Measurements from ENCODE around the gene RHBDF2. TPM values are rescaled to one million over a fixed set of nuclear protein-coding genes. Genes with fewer than 3 reads are reported as not detected.

The RHBDF2 gene
- total and polyA plus RNA-seq, 3 donors from 2014 or later = 9.7 to 30.2 (median 26.3) TPM

- no peak for TF ChIP-seq CTCF (IDR thresholded peaks at IDR 0.05)
- no peak for TF ChIP-seq POLR2A (IDR thresholded peaks at IDR 0.05)
- no peak overlapping the region for H3K4me3 ChIP-seq
- no peaks in the 10 kb centered on the region for H3K4me1 ChIP-seq
- no peaks in the 10 kb centered on the region for H3K27me3 ChIP-seq
- H3K27ac ChIP-seq = no peak overlapping the region
- 97 to 100% methylated on average over 4 to 38 of the region's 38 CpGs for WGBS, 2 donors
- no peaks in the 10 kb centered on the region for H3K9me3 ChIP-seq
- intact Hi-C loops (cut with DNase I; ENCODE audit: low total_unique reads) = loop anchor here (5.0 kb wide), 1 partner anchor 38 kb away; no protein-coding TSS in a partner anchor
- DNase-seq = no peak
- H3K36me3 ChIP-seq (ENCODE audit: low read depth, missing control alignments) = no peaks in the 10 kb centered on the region
These were observed 31.9 kb downstream of the RHBDF2 start for GRCh38 chr17:76469076-76469990.

GRCh38 chr17:76468634-76469010, 32.6 kb downstream of the RHBDF2 start:
- no peaks in the 10 kb centered on the region for H3K36me3 ChIP-seq (ENCODE audit: low read depth, missing control alignments)
- no peak for TF ChIP-seq CTCF (IDR thresholded peaks at IDR 0.05)
- TF ChIP-seq POLR2A (IDR thresholded peaks at IDR 0.05) = no peak
- no peak overlapping the region for H3K27ac ChIP-seq
- no peaks in the 10 kb centered on the region for H3K4me1 ChIP-seq
- no peak overlapping the region for H3K4me3 ChIP-seq
- H3K27me3 ChIP-seq = no peaks in the 10 kb centered on the region
- H3K9me3 ChIP-seq = no peaks in the 10 kb centered on the region
- WGBS, 2 donors = 96 to 100% methylated on average over 1 to 14 of the region's 14 CpGs
- no peak for DNase-seq
- intact Hi-C loops (cut with DNase I; ENCODE audit: low total_unique reads) = loop anchor here (5.0 kb wide), 1 partner anchor 39 kb away; no protein-coding TSS in a partner anchor

GRCh38 chr17:76467809-76468633, 33.2 kb downstream of the RHBDF2 start:
- DNase-seq = no peak
- WGBS, 2 donors = 77 to 83% methylated on average over 4 to 5 of the region's 8 CpGs
- Histone ChIP-seq H3K27ac (no peak overlapping the region), H3K36me3 (ENCODE audit: low read depth, missing control alignments) (no peaks in the 10 kb centered on the region), H3K9me3 (no peaks in the 10 kb centered on the region), H3K4me3 (no peak overlapping the region), H3K27me3 (no peaks in the 10 kb centered on the region), H3K4me1 (no peaks in the 10 kb centered on the region)
- intact Hi-C loops (cut with DNase I; ENCODE audit: low total_unique reads) = loop anchor here (5.0 kb wide), 1 partner anchor 39 kb away; no protein-coding TSS in a partner anchor
- no peak for TF ChIP-seq POLR2A (IDR thresholded peaks at IDR 0.05)
- no peak for TF ChIP-seq CTCF (IDR thresholded peaks at IDR 0.05)

GRCh38 chr17:76467366-76467765, 33.9 kb downstream of the RHBDF2 start, which contains the start of gene AANAT:
Gene AANAT, plus strand, starts transcription at chr17:76467603. Its CDS starts 1,144 bp downstream, at chr17:76468747.
- WGBS, 2 donors = 81 to 100% methylated on average over 1 to 11 of the region's 11 CpGs
- H3K4me3 ChIP-seq = no peak within 1 kb of the TSS
- no peaks in the 10 kb centered on the region for H3K27me3 ChIP-seq
- intact Hi-C loops (cut with DNase I; ENCODE audit: low total_unique reads) = loop anchor here (5.0 kb wide), 1 partner anchor 40 kb away; no protein-coding TSS in a partner anchor
- TF ChIP-seq CTCF (IDR thresholded peaks at IDR 0.05) (no peak), POLR2A (IDR thresholded peaks at IDR 0.05) (no peak)
- no peaks in the 10 kb centered on the region for H3K36me3 ChIP-seq (ENCODE audit: low read depth, missing control alignments)
- no peak for DNase-seq
- no peaks in the 10 kb centered on the region for H3K9me3 ChIP-seq
- no peaks in the 10 kb centered on the region for H3K4me1 ChIP-seq
- H3K27ac ChIP-seq = no peak within 1 kb of the TSS

Measured in testis (tissue), 3 donors.